AG04449 (cell line): Measurements from ENCODE around the gene TMED7.
A peak's percentile ranks its signal among the peaks of the same experiment; 100 is the strongest.

ENCODE experiments used
- CTCF ChIA-PET: fragments of 350-600 bp; formaldehyde crosslinking; extraction: SDS; loops from one replicate; lab custom pipeline; 2021; ENCODE audit warnings: antibody characterized with exemption; lab: Yijun Ruan, JAX
- POLR2A ChIA-PET: fragments of 400-600, 350-600 bp; formaldehyde crosslinking; extraction: SDS; loops from one replicate; lab custom pipeline; 2020; ENCODE audit warnings: antibody characterized with exemption, inconsistent platforms; lab: Yijun Ruan, JAX
- DNase-seq: peaks from one replicate; pipeline ENCODE4 v3.0.0-alpha.2; 2010; ENCODE audit warnings: low read depth, low spot score
- H3K4me3 ChIP-seq: 2 replicates; pipeline ENCODE4 v1.5.1; 2011; ENCODE audit warnings: low read depth, mild to moderate bottlenecking, control low read depth, low read length
- TF ChIP-seq, protein P1 (sequence below): IDR thresholded peaks from one replicate; pipeline ENCODE4 v1.5.1; 2011; ENCODE audit warnings: mild to moderate bottlenecking, moderate library complexity, low read length, control low read depth, inconsistent platforms; ENCODE audit not compliant: insufficient read depth; ENCODE audit errors: missing control alignments

Gene TMED7

DNA sequence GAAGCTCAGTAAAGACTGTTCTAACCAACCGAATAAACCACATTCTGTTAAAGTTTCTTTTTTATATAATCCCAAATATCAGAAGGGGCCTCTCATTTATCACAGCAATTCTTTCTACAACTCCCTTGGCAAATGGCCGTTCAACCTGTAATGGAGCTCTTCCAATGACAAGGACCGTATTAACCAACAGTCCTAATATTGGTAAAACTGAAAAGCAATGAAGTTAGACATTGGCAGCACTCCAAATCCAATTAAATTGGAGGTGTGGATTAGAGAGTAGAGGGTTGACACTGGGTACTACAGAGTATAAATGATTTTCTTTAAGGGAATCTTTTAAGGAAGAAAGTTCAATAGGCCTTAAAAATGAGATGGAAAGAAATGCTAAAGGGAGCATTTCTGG is 842 bp downstream of the TMED7 start:
- TF ChIP-seq, protein P1, sequence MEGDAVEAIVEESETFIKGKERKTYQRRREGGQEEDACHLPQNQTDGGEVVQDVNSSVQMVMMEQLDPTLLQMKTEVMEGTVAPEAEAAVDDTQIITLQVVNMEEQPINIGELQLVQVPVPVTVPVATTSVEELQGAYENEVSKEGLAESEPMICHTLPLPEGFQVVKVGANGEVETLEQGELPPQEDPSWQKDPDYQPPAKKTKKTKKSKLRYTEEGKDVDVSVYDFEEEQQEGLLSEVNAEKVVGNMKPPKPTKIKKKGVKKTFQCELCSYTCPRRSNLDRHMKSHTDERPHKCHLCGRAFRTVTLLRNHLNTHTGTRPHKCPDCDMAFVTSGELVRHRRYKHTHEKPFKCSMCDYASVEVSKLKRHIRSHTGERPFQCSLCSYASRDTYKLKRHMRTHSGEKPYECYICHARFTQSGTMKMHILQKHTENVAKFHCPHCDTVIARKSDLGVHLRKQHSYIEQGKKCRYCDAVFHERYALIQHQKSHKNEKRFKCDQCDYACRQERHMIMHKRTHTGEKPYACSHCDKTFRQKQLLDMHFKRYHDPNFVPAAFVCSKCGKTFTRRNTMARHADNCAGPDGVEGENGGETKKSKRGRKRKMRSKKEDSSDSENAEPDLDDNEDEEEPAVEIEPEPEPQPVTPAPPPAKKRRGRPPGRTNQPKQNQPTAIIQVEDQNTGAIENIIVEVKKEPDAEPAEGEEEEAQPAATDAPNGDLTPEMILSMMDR: no peak
- POLR2A ChIA-PET: interaction anchor here (2.1 kb wide), 1 partner anchor 216 kb away, joined by 9 read pairs; the partner anchor contains the start of genes AP3S1 and ATG12
- no peak for DNase-seq
- CTCF ChIA-PET: interaction anchor here (1.0 to 2.4 kb wide), 6 partner anchors 8 to 315 kb away, joined by 3 to 19 read pairs (median 4); no protein-coding TSS in a partner anchor
- H3K4me3 ChIP-seq: peak overlapping the region; percentile 85

DNA sequence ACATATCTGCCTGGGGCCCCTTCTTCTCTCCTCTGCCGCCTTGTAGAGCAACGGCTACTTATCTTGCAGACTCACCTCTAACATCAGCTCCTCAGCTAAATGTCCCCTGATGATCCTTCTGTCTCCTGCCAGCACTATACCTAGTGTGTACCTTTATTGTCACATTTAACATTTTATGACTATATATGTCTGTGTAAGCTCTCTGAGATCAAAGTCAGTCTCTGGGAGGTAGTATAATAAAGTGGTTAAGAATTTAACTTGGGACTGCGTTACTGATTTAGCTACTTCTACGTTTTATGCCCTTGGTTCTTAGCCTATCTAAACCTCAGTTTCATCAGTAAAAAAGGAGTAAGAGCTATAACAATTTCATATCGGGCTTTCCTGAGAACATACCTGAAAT is 2.2 kb downstream of the TMED7 start:
- DNase-seq: no peak
- ChIA-PET CTCF (interaction anchor here (0.9 to 2.4 kb wide), 8 partner anchors 9 to 314 kb away, joined by 3 to 19 read pairs (median 3); no protein-coding TSS in a partner anchor), POLR2A (interaction anchor here (0.7 kb wide), 1 partner anchor 30 kb away, joined by 3 read pairs; no protein-coding TSS in a partner anchor)
- TF ChIP-seq, protein P1: no peak
- H3K4me3 ChIP-seq: peak overlapping the region; percentile 27

DNA sequence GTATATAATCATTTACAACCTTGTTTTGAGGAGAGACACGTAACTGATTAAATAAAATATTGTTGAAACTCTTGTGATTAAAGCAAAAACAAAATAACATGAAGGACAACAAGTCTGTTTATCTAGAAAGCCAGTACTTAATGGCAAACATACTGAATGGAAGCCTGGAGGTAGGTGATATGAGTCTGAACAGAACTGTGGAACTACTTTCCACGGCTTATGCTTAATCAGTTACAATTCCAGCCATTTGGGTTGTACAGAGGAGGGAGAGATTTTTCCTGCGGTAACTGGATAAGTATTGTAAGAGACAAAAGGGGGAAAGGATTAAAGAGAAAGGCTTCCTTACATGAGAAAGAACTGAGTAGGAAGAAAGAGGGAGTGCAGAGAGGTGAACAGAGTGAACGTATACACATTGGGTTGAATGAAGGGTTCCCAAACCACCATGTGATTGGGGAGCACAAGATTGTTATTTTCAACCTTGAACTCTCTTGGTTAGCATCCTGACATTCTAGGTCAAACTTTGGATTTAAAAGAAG is 4.4 kb downstream of the TMED7 start:
- CTCF ChIA-PET: interaction anchor here (0.7 kb wide), 1 partner anchor 313 kb away, joined by 3 read pairs; no protein-coding TSS in a partner anchor
- no peak for DNase-seq
- TF ChIP-seq, protein P1: no peak
- POLR2A ChIA-PET: no interaction called here
- no peak overlapping the region for H3K4me3 ChIP-seq

DNA sequence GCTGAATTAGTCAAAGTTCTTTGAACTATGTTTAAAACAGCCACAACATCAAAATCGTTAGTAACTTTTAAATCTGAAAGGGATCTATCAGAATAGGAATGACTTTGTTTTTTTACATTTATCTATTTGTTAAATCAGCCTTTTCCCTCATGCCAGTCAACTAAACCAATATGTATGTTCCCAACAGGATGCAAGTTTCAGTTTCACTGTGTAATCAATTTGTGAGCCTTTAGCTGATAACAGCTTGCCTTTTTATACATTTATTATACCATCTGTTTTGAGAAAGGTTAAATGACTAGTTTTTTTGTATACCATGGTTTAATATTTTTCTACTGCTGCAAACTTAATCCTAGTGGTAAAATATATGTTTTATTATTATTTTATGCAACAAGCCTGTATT is 8.9 kb downstream of the TMED7 start:
- no peak overlapping the region for H3K4me3 ChIP-seq
- DNase-seq: no peak
- ChIA-PET CTCF (interaction anchor here (0.6 to 3.1 kb wide), 8 partner anchors 8 to 307 kb away, joined by 3 to 11 read pairs (median 4); partner anchors contain the start of gene TICAM2), POLR2A (interaction anchor here (2.4 kb wide), 1 partner anchor 14 kb away, joined by 8 read pairs; the partner anchor contains the start of gene TICAM2)
- TF ChIP-seq, protein P1: no peak

DNA sequence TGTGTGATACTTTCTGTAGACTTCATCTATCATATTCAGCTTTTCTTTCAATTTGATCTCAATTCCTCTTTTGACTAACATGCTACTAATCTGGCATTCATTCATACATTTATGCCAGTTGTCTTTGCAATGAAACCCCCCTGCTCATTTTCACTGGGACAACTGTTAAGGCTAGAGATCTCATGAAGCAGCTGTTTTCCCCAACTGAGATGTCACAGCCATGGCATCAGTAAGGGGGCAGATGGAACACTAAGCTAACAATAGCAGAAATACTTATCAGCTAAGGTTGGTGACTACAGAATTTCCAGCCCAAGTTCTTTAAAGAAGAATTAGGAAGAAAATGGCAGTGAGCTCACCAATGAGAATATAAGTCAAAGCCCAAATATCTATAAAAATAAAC is 9.4 kb downstream of the TMED7 start:
- CTCF ChIA-PET: interaction anchor here (0.6 to 3.1 kb wide), 10 partner anchors 8 to 307 kb away, joined by 3 to 11 read pairs (median 4); partner anchors contain the start of gene TICAM2
- POLR2A ChIA-PET: interaction anchor here (2.4 kb wide), 1 partner anchor 14 kb away, joined by 8 read pairs; the partner anchor contains the start of gene TICAM2
- H3K4me3 ChIP-seq: no peak overlapping the region
- DNase-seq: no peak
- TF ChIP-seq, protein P1: no peak

DNA sequence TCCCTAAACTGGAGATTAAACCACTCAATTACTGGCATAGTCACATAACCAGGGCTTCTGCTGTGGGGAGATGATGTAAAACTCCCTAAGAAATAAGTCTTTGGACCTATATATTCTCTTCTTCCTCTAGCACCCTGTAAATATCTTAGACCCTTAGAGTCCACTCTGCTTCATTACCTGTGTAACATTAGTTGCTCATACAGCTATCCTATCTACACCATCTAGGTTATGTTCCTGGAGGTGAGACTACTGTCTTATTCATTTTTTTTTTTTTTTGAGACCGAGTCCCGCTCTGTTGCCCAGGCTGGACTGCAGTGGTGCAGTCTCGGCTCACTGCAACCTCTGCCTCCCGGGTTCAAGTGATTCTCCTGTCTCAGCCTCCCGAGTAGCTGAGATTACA is 14.0 kb downstream of the TMED7 start:
- CTCF ChIA-PET: interaction anchor here (1.2 kb wide), 1 partner anchor 227 kb away, joined by 3 read pairs; no protein-coding TSS in a partner anchor
- POLR2A ChIA-PET: no interaction called here
- TF ChIP-seq, protein P1: no peak
- DNase-seq: no peak
- H3K4me3 ChIP-seq: no peak overlapping the region
